ENCODE data around the gene DEGS2.

Gene DEGS2

DNA sequence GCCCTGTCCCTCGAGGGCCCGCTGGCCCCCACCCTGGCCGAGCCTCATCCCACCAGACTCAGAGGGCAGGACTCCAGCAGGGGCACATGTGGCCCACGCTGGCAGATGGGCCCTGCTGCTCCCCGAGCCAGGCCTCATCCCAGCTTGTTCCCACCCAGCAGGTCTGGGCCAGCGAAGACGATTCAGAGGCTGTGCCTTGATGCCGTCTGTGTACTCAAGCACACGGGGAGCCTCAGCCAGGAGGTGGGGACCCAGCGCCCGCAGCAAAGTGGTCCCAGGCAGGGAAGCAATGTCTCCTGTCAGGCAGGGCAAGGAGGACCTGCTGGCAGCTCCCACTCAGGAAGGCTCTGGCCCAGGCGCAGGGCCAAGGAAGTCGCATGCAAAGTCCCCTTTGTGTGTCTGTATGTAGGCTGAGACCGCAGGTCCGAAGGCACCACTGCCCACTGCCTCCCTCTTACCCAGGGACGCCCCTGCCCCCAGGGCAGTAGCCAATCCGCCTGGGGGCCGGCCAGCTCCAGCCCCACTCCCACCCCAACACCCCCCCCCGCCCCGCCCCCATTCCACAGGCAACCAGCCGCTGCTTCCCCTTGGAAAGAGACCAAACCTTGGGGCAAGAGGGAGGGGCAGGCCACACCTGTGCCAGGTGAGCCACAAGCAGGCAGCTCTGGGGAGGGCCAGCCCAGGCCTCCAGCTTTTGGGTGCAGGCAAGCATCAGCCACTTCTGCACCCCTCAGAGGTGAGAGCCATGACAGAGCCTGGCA lies 9.4 kb downstream of the DEGS2 start:
- no peak for DNase-seq (ENCODE audit: extremely low read depth in 1 of 2, low read depth in 1 of 2)

DNA sequence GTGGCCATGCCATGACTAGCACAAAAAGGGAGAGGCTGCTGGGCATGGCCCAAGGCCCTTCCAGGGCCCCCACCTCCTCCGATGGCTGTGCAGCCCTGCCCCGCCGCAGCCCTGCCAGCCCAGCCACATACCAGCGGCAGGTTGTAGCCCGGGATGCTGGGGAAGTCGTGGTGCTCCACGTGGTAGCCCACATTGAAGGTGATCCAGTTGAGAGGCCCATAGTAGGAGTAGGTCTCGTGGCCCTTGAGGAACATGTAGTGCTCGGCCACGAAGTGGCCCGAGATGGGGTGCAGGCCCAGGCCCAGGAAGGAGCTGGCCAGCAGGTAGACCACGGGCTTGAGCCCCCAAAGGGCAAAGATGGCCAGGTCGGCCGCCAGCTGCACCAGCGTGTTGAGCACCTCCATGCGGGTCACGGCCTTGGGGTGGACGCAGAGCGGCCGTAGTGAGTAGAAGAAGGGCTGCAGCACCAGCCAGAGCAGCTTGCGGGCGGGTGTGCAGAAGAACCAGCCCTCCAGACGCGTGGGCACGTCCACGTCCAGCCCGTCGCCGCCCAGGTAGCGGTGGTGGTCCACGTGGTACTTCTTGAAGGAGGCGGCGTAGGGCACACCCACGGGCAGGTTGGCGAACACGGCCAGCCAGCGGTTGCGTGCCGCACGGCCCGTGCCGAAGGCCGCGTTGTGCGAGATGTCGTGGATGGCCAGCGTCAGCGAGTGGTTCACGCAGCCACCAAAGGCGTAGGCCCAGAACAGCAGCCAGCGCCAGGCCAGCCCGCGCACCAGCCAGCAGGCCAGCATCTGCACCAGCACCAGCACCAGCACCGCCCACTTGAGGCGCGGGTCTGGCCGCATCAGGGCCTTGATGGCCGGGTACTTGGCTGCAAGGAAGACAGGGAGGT lies 10.4 kb downstream of the DEGS2 start:
- no peak for DNase-seq (ENCODE audit: extremely low read depth in 1 of 2, low read depth in 1 of 2)

DNA sequence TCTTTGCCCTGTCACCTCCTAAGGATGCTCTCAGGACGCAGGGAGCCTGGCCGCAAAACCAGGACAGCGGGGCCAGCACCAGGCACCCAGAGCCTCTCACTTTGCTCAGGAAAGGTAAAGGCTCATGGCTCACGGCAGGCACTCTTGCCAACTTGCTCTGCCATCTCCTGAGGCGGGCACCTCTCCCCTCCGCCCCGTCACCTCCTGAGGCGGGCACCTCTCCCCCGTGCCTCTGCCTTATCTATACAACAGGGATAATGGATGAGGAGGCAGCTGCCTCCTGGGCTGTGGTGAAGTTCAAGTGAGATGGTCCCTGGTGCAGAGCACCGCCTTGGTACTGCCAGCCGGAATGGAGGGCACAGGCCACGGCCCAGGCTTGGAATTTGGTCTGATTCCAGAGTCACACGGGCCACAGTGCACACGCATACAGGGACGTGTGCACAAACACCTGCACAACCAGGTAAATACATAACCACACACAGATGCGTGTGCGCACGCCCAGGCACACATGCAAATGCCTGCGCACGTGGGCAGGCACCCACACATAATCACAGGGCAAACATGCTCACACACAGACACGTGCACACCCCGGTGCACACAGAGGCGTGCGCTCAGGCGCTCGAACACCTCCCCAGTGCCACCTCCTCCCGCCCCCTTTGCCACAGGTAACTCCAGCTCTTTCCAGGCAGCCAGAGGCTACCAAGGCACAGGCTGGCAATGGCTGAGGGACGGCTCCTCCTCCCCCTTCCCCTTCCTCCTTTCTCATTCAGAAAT lies 11.6 kb downstream of the DEGS2 start:
- DNase-seq (ENCODE audit: extremely low read depth in 1 of 2, low read depth in 1 of 2) = no peak

DNA sequence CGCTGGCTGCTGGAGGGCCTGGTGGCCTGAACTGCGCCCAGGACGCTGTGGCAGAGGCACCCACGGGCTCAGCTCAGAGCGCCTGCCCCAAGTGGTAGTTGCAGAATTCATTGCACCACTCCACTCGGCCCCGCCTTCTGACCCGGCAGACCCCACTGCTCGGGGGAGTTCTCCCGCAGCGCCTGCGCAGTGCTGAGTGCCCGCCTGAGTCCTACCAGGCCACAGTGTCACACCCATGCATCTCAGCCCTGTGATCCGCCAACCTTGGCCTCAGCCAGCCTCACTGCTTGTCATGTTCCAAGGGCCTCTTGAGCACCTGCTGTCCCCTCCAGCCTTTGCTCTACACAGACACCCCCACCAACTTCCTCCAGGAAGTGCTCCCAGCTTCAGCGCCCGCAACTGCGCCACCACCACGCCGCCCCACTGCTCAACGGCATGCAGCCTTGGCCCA lies 12.2 kb downstream of the DEGS2 start:
- peak; percentile 29 to 63 for DNase-seq (ENCODE audit: extremely low read depth in 1 of 2, low read depth in 1 of 2)

DNA sequence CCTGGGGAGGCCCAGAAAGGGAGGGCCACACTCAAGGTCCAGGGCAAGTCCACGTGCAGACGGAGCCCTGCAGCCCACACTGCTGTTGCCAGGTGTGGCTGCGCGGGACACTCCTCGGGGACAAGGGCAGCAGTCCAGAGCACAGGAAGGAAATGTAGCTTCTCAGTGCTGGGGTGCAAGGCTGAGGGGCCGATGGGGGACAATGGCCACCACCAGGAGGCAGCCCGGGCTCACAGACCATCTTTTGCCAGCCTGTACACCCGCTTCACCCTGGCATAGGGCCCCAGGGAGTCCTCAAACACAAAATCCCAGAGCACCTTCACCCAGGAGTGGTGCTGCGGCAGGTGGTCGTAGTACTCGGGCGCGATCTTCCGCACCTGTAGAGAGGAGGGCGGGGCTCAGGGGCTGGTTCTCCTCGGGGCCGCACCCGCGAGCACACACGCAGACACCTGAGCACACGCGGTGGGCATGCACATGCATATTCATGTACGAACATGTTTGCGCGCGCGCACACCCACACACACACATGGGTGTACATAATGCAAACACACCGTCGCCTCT lies 12.8 kb downstream of the DEGS2 start:
- no peak for DNase-seq (ENCODE audit: extremely low read depth in 1 of 2, low read depth in 1 of 2)

DNA sequence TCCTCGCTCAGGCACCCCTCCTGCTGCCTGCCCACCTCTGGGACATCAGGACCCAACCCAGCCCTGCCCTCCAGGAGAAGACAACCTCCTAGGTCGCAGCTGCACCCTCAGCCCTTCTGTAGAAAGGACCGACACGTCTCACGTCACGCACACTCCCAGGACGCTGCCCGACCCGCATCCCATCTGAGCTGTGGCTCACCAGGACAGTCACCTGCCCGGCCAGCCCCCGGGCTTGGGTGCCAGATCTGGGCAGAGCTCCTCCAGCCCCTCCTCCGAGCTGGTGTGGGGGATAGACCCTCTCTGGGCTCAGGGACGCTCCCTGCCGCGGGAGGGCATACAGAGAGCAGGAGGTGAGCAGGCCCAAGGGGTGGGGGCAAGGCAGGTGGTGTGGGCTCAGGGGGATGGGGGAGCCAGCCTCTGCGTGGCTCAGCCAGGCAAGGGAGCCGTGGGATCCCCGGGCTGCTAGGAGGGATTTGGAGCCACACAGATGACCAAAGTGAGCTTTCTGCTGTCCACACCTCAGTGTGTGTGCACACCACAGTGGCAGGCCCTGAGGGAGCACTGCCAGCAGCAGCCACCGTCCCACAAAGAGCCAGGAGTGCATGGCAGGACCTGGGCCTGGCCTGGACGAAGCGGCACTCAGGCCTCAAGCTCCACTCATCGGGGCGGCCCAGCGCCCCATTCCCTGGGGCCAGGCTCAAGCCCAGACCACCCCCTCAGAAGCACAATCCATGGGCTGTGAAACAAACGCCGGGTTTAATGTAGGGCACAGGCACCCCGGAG lies 13.6 kb downstream of the DEGS2 start:
- no peak for DNase-seq (ENCODE audit: extremely low read depth in 1 of 2, low read depth in 1 of 2)

DNA sequence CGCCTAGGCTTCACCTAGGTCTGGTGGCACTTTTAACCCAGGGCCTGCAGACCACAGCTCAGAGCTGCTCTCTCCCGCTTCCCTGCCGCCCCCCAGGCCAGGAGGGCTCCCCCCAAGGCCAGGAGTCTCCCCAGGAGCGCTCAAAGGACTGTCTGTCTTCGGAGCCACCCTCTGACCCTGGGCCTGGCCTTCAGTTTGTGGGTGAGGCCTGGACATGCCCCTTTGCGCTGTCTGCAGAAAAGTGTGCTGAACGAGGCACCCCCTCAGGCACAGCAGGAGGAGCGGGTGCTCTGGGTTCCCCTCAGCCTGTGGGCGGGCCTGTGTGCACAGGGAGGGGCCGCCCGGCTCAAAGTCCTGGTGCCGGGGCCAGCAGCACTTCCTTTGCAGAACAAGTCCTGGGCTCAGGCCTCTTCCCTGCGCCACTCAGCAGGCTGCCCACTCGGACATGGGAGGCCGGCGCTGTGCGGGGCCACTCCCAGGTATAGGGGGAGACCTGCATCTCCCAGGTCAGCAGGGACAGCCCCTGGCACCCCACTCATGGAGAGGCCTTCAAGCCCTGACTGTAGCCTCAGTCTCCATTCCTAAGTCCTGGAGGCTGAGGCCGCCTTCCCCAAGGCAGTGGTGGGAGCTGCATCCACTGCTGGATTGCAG lies 14.3 kb downstream of the DEGS2 start:
- no peak for DNase-seq (ENCODE audit: extremely low read depth in 1 of 2, low read depth in 1 of 2)

DNA sequence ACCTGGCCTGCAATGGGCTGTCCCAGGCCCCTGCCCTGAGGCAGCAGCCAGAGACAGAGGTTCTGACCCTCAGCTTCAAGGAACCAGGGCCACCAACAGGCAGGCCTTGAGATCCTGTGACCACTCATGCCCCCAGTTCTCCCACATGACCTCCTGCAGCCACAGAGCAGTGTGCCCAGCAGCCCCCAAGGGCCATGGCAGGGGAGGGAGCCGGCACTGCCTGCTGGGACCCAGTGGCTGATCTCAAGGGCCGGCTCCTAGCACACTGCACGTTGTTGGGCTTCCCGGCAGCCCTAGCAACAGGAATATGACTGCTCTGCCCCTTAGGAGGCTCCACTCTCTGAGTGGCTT lies 14.8 kb downstream of the DEGS2 start:
- no peak for DNase-seq (ENCODE audit: extremely low read depth in 1 of 2, low read depth in 1 of 2)

DNA sequence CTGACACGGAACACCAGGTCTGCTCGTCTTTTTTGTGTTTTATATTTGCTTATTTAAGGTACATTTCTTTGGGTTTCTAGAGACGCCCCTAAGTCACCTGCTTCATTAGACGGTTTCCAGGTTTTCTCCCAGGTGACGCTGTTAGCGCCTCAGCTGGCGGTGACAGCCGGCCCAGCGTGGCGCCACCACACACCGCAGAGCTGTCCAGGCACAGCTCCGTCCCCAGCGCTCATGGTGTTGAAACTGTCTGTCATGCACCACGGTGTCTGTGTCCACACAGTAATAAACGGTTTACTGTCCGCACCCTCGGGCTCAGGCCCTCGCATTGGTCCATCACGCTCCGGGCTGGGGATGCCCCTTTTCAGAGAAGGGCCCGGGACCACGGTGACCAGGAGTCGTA lies 15.5 kb downstream of the DEGS2 start:
- DNase-seq (ENCODE audit: extremely low read depth in 1 of 2, low read depth in 1 of 2) = no peak

DNA sequence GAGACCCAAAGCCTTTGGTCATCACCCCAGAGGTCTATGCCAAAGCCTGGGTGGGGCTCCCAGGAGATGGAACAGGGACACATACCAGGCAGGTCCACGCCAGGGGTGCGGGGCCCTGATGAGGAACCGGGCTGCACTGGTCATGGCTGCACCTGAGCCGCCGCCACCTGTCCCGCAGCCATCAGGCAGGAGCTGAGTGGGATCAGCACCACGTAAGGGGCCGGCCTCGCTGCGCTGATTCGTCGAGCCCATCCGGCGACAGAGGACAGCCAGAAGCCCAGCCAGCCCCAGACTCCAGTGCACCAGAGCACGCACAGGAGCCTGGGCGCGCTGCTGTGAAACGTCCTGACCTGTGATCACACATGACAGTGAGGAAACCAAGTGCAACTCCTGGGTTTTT lies 15.9 kb downstream of the DEGS2 start:
- DNase-seq (ENCODE audit: extremely low read depth in 1 of 2, low read depth in 1 of 2) = no peak

DNA sequence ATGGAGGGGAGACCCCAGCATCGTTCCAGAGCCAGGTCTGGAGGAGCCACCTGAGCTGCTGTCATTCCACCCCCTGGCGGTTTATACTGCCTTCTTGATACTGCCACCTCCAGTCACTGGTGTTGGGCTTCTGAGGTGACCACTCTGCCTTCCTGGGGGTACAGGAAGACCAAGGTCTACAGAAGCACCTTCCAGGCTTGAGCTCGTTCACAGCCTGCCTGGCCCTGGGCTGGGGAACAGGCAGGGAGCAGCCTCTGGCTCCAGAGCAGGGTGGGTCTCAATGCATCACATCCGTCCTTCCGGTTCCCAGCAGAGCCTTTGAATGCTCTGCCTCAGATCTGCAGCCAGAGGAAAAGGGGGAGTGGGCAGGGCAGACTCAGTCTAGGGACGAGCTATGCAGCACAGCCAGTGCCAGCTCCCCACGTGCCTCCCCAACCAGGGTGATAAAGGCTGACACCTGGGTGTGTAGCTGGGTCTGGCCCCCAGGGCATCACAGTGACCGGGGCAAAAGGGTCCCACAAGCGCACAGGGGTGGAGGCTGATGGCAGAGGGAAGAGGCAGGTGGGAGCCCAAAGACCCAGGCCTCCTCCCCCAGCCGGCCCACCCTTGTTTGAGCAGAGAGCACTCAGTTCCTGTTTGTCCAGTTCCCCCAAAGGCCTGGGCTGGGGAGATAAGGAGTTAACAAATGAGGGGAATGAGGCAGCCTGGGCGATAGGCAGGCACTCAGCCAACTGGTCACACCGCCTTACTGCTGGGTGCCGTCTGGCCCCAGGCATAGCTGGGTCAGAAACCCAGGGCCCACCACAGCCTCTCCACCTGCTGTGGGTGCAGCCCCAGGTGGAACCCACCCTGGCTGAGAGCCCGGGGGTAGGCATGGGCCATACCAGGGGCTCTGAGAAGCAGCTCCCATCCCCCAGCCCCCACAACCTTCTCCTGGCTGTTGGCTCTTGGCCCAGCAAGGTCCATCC lies 17.1 kb downstream of the DEGS2 start:
- DNase-seq (ENCODE audit: extremely low read depth in 1 of 2, low read depth in 1 of 2) = no peak

DNA sequence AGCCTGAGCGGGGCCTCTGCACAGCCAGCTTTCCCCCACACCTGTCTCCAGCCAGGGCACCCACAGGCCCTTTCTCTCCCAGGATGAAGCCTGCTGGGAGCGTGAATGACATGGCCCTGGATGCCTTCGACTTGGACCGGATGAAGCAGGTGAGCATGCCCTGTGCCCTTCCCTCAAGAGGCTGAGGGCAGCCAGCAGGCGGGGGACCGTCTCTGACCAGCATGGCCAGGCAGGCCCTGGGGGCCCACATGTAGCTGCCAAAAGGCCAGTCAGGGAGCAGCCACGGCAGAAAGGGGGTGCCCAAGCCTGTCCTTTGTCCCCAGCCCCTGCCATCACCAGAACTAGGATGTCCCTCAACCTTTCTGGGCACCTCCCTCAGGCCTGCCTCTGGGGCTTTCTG lies 18.3 kb downstream of the DEGS2 start:
- DNase-seq (ENCODE audit: extremely low read depth in 1 of 2, low read depth in 1 of 2) = no peak

DNA sequence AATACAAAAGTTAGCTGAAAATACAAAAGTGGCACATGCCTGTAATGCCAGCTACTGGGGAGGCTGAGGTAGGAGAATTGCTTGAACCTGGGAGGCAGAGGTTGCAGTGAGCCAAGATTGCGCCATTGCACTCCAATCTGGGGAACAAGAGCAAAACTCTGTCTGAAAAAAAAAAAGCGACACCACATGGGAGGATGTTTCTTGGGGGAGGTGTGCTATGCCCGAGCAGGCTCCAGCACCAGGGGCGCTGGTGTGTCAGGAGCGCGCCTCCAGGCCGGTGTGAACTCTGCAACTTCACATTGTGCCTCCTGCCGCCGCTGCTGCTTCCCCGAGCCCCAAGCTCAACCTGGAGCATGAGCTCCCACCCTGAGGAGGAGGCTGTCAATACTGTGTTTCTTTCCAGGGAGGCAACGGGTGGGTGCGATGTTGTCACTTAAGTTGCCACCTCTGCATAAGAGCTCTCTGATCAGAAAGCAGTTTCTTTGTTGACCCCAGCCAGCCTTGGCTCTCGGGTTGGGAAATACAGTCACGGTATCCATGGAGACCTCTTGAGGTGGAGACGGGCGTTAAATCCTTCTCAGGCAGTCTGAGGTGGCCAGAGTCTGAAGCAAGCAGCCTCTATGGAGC lies 18.9 kb downstream of the DEGS2 start:
- no peak for DNase-seq (ENCODE audit: extremely low read depth in 1 of 2, low read depth in 1 of 2)

DNA sequence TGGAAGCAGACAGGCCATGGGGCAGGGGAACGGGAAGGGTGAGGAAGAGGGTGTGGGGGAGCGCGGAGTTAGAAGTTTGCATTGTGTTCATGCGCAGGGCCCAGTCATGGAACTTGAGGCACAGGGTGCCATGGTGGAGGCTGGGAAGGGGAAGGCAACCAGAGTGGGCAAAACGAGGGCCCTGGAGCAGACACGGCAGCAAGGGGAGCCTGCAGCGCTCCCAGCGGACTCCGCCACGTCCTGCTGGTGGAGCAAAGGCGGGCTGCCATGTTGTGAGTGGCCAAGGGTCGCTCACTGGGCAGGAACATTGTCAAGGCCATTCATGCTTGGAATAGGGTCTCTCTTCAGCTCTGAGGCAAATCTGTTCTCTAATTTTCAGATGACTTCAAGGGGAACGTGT lies 20.5 kb downstream of the DEGS2 start:
- DNase-seq (ENCODE audit: extremely low read depth in 1 of 2, low read depth in 1 of 2) = no peak

DNA sequence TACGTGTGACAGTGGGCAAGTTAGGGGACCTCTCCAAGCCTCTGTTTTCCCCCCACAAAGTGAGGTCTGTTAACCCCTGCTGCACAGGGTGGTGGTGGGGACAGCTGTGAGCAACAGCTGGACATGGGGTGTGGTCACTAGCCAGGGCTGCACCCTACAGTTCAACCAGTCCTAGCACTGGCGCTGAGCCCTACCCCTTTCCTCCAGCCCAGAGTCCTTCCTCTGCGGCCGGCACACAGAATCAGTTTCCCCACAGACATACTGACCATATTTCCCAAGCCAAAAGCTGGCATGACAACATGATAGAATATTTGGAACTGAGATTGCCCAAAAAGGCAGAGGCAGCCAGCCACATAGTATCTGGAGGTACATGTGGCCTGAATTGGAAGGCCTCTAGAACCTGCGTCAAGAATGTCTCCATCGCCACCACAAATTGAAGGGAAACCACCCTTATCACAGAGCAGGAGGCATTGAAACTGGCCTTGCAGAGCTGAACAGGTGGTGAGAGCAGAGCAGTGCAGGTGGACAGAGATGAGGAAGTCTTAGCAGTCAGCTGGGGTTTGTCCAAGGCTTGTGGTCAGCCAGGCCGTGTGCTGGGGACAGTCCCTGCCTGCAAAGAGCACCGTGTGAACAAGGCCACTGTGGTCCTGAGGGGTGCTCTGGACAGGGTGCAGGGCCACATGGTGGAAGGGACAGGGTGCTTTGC lies 21.2 kb downstream of the DEGS2 start:
- no peak for DNase-seq (ENCODE audit: extremely low read depth in 1 of 2, low read depth in 1 of 2)

DNA sequence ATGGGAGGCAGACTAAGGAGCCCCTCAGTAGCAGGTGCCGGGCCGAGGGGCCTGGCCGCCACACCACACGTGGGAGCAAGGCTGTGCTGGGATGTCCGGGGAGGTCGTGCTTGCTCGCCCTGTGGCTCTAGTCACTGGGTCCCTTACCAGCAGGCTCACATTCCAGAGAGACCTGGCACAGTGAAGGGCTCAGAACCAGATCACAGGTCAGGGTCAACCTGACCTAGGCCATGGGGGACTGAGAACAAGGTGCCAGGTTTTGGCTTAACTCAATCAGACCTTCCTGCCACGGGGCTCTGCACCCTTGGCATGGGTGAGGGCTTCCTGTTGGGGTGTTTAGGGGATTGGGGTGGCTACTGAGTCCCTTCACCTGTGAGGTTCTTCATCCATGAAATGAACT lies 22.3 kb downstream of the DEGS2 start:
- no peak for DNase-seq (ENCODE audit: extremely low read depth in 1 of 2, low read depth in 1 of 2)

DNA sequence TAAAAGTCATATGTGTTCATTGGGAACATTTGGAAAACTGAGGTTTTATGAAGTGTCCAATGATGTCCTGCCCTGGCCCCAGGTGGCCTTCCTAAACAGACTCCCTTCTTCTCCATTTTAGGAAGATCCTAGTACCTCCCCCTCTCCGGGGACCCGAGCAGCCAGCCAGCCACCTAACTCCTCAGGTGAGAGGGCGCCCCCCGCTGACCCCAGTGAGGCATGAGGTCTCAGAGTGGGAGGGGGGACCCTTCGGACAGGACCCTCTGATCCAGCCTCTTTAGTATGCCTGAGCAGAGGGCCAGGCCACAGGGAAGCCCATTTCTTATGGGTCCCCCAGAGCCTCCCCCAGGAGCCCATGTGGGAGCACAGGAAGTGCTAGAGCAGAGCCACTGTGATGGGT lies 23.7 kb downstream of the DEGS2 start:
- DNase-seq (ENCODE audit: extremely low read depth in 1 of 2, low read depth in 1 of 2) = no peak

DNA sequence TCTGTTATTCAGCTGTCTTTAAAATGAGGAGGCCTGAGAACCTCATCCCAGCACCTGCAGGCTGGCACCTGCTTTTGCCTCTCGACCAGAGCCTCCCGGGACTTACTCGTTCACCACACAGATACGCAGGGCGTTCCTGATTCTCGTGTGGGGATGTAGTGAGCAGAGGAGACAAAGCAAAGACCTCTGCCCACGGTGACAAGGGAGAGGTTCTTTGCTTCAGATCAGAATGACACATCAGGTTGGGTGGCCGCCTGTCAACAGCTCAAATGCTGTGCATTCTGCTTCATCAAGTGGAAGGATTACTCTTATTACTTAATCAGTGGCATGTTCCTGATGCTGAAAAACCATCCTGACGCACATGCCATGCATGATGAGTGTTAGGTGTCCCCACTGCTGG lies 24.4 kb downstream of the DEGS2 start:
- DNase-seq (ENCODE audit: extremely low read depth in 1 of 2, low read depth in 1 of 2) = no peak

Data from stimulated activated CD8-positive, alpha-beta memory T cell treated with anti-CD3 and anti-CD28 coated beads, Interleukin-7, amount 100 ng/mL, for 48 hours (primary cell).